ENCODE data around the gene BCAS3. TPM values are rescaled to one million over a fixed set of nuclear protein-coding genes. Genes with fewer than 3 reads are reported as not detected.
A peak's percentile ranks its signal among the peaks of the same experiment; 100 is the strongest.
"Not testable (repeated sequence)": the region's sequence is repeated elsewhere in the genome, so short reads cannot be mapped to it uniquely, and the experiment has no call there.

Gene BCAS3
- polyA plus RNA-seq, 6 donors from 2014 or later = 22.0 to 38.9 (median 24.5) TPM

- peak overlapping the region; percentile 15 to 90 (median 76) for H3K4me3 Mint-ChIP-seq
- no peaks in the 10 kb centered on the region for H3K9me3 Mint-ChIP-seq
- DNase-seq (peak; percentile 81), ATAC-seq (ENCODE audit: low read depth in 2 of 2) (peak; percentile 99 to 100)
- H3K4me1 Mint-ChIP-seq = peaks cover 24 to 45% (median 28%) of the 10 kb centered on the region in 3 donors
- peak overlapping the region; percentile 88 to 97 (median 94) for H3K27ac Mint-ChIP-seq
- H3K27me3 Mint-ChIP-seq = no peaks in the 10 kb centered on the region
- H3K36me3 Mint-ChIP-seq = peaks cover 0 to 3% of the 10 kb centered on the region in 2 donors
Observed at GRCh38 chr17:61139219-61139618, 461.6 kb downstream of the BCAS3 start.

- no peak for DNase-seq
- H3K9me3 Mint-ChIP-seq = no peaks in the 10 kb centered on the region
- peak overlapping the region in 4 of 6 donors; percentile 20 to 97 (median 91) for H3K27ac Mint-ChIP-seq
- peaks cover 0 to 3% of the 10 kb centered on the region in 2 donors for H3K36me3 Mint-ChIP-seq
- no peaks in the 10 kb centered on the region for H3K27me3 Mint-ChIP-seq
- no peak for ATAC-seq (ENCODE audit: low read depth in 2 of 2)
- no peak overlapping the region for H3K4me3 Mint-ChIP-seq
- peaks cover 31 to 55% (median 33%) of the 10 kb centered on the region in 3 donors for H3K4me1 Mint-ChIP-seq
Observed at GRCh38 chr17:61140081-61140786, 462.6 kb downstream of the BCAS3 start.

GRCh38 chr17:61143026-61143425 is 465.4 kb downstream of the BCAS3 start:
- Mint-ChIP-seq H3K27me3 (no peaks in the 10 kb centered on the region), H3K9me3 (no peaks in the 10 kb centered on the region), H3K36me3 (peaks cover 0 to 3% of the 10 kb centered on the region in 2 donors), H3K4me3 (no peak overlapping the region), H3K27ac (no peak overlapping the region), H3K4me1 (peaks cover 38 to 65% (median 46%) of the 10 kb centered on the region in 3 donors)
- ATAC-seq (ENCODE audit: low read depth in 2 of 2) (no peak), DNase-seq (no peak)

GRCh38 chr17:61144137-61144536 is 466.5 kb downstream of the BCAS3 start:
- Mint-ChIP-seq H3K27ac (peak overlapping the region in 2 of 6 donors; percentile 53 to 80), H3K4me1 (peaks cover 38 to 56% (median 48%) of the 10 kb centered on the region in 3 donors), H3K27me3 (no peaks in the 10 kb centered on the region), H3K4me3 (peak overlapping the region in 1 of 8 donors; percentile 86), H3K9me3 (no peaks in the 10 kb centered on the region), H3K36me3 (peaks cover 0 to 3% of the 10 kb centered on the region in 2 donors)
- no peak for DNase-seq
- ATAC-seq (ENCODE audit: low read depth in 2 of 2) = no peak

- DNase-seq (peak; percentile 14), ATAC-seq (ENCODE audit: low read depth in 2 of 2) (peak; percentile 60 to 64)
- no peaks in the 10 kb centered on the region for H3K9me3 Mint-ChIP-seq
- no peaks in the 10 kb centered on the region for H3K27me3 Mint-ChIP-seq
- H3K4me3 Mint-ChIP-seq = peak overlapping the region; percentile 42 to 87 (median 78)
- no peaks in the 10 kb centered on the region for H3K36me3 Mint-ChIP-seq
- H3K4me1 Mint-ChIP-seq = peaks cover 31 to 50% (median 41%) of the 10 kb centered on the region in 3 donors
- peak overlapping the region; percentile 76 to 96 (median 84) for H3K27ac Mint-ChIP-seq
Observed at GRCh38 chr17:61144617-61145564, 467.2 kb downstream of the BCAS3 start.

- ATAC-seq (ENCODE audit: low read depth in 2 of 2); H3K27me3 Mint-ChIP-seq; H3K36me3 Mint-ChIP-seq; DNase-seq; H3K9me3 Mint-ChIP-seq: not testable (repeated sequence)
- H3K4me3 Mint-ChIP-seq = peak overlapping the region in 2 of 8 donors; percentile 7 to 23
- peaks cover 24 to 41% (median 35%) of the 10 kb centered on the region in 3 donors for H3K4me1 Mint-ChIP-seq
- peak overlapping the region in 2 of 6 donors; percentile 37 to 47 for H3K27ac Mint-ChIP-seq
Observed at GRCh38 chr17:61146833-61147232, 469.2 kb downstream of the BCAS3 start.

GRCh38 chr17:61149106-61149825 is 471.6 kb downstream of the BCAS3 start:
- DNase-seq = no peak
- Mint-ChIP-seq H3K4me1 (peaks cover 17 to 33% (median 31%) of the 10 kb centered on the region in 3 donors), H3K4me3 (no peak overlapping the region)

GRCh38 chr17:61149862-61150362 is 472.3 kb downstream of the BCAS3 start:
- peak overlapping the region in 1 of 6 donors; percentile 16 for H3K27ac Mint-ChIP-seq
- H3K36me3 Mint-ChIP-seq = peaks cover 0 to 5% of the 10 kb centered on the region in 2 donors
- peaks cover 0 to 6% (median 0%) of the 10 kb centered on the region in 7 donors for H3K9me3 Mint-ChIP-seq
- H3K27me3 Mint-ChIP-seq = no peaks in the 10 kb centered on the region
- no peak for ATAC-seq (ENCODE audit: low read depth in 2 of 2)
- no peak overlapping the region for H3K4me3 Mint-ChIP-seq
- DNase-seq = no peak
- peaks cover 16 to 29% (median 25%) of the 10 kb centered on the region in 3 donors for H3K4me1 Mint-ChIP-seq

More at GRCh38 chr17:61149106-61149825, 471.6 kb downstream of the BCAS3 start:
- no peak for ATAC-seq (ENCODE audit: low read depth in 2 of 2)
- Mint-ChIP-seq H3K9me3 (peaks cover 0 to 6% (median 0%) of the 10 kb centered on the region in 7 donors), H3K27me3 (no peaks in the 10 kb centered on the region), H3K27ac (peak overlapping the region in 1 of 6 donors; percentile 34), H3K36me3 (peaks cover 0 to 5% of the 10 kb centered on the region in 2 donors)

GRCh38 chr17:61150686-61151299 is 473.1 kb downstream of the BCAS3 start:
- H3K36me3 Mint-ChIP-seq = peaks cover 0 to 5% of the 10 kb centered on the region in 2 donors
- peaks cover 8 to 20% (median 16%) of the 10 kb centered on the region in 3 donors for H3K4me1 Mint-ChIP-seq
- no peaks in the 10 kb centered on the region for H3K27me3 Mint-ChIP-seq
- DNase-seq (no peak), ATAC-seq (ENCODE audit: low read depth in 2 of 2) (no peak)
- H3K27ac Mint-ChIP-seq = no peak overlapping the region
- H3K4me3 Mint-ChIP-seq = no peak overlapping the region
- H3K9me3 Mint-ChIP-seq = peaks cover 0 to 6% (median 0%) of the 10 kb centered on the region in 7 donors

- H3K27ac Mint-ChIP-seq = peak overlapping the region in 2 of 6 donors; percentile 36 to 62
- no peak for DNase-seq
- H3K27me3 Mint-ChIP-seq = no peaks in the 10 kb centered on the region
- H3K9me3 Mint-ChIP-seq = peaks cover 0 to 6% (median 0%) of the 10 kb centered on the region in 7 donors
- H3K4me1 Mint-ChIP-seq = peaks cover 3 to 20% (median 6%) of the 10 kb centered on the region in 3 donors
- H3K36me3 Mint-ChIP-seq = peaks cover 0 to 5% of the 10 kb centered on the region in 2 donors
- ATAC-seq (ENCODE audit: low read depth in 2 of 2) = no peak
- no peak overlapping the region for H3K4me3 Mint-ChIP-seq
Observed at GRCh38 chr17:61152898-61153297, 475.2 kb downstream of the BCAS3 start.

GRCh38 chr17:61155590-61156237 is 478.1 kb downstream of the BCAS3 start:
- Mint-ChIP-seq H3K4me1 (peaks cover 0 to 17% (median 4%) of the 10 kb centered on the region in 3 donors), H3K9me3 (peaks cover 0 to 6% (median 0%) of the 10 kb centered on the region in 7 donors), H3K4me3 (peak overlapping the region in 1 of 8 donors; percentile 7), H3K36me3 (peaks cover 0 to 5% of the 10 kb centered on the region in 2 donors), H3K27me3 (no peaks in the 10 kb centered on the region), H3K27ac (no peak overlapping the region)
- DNase-seq (no peak), ATAC-seq (ENCODE audit: low read depth in 2 of 2) (no peak)
